DMS114 treated with DMSO at 0.1 percent for 48 hours (cell line): Measurements from ENCODE around the gene TNS1.

Source experiments
- DNase-seq: peaks from one replicate; lab custom pipeline; 2025; ENCODE audit not compliant: unreplicated experiment; lab: John Stamatoyannopoulos, UW

TNS1 gene

DNA sequence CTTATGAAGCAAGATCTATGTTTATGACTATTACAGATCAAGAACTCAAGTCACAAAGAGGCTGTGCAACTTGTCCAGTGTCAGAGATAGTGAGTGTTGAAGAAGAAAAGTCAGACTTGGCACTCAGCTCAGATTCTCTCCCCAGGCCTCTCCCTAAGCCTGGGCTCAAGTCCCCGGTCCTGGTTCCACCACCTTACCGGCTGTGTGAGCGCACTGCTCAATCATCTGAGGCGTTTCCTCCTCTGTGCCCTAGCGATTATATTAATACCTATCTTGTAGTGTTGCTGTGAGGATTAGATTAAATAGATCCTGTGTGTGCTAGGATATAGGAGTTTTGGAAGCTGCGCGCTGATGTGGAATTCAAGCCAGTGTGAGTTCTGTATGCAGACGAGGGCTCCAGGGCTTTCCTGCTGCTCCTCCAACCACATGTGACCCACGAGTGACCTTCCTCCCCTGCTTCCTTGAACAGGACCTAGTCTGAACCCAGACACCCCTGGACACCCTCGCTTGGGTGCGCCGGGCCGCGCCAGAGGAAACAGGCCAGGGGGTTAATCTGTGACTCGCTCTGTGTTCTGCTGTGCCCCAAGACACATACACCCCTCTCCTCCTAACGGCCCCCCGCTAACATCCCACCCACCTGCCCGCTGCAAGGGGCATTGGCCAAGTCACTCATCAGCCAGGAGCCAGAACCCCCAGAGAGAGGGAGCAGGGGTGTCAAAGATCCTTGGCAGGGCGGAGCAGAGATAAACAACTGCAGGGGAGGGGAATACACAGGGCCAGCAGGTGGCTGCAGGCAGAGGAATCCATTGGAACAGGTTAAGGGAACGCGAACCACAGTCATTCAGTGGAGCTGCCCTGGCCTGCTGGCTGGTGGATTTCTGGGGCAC, 38.3 kb downstream of the TNS1 start:
- no peak for DNase-seq

DNA sequence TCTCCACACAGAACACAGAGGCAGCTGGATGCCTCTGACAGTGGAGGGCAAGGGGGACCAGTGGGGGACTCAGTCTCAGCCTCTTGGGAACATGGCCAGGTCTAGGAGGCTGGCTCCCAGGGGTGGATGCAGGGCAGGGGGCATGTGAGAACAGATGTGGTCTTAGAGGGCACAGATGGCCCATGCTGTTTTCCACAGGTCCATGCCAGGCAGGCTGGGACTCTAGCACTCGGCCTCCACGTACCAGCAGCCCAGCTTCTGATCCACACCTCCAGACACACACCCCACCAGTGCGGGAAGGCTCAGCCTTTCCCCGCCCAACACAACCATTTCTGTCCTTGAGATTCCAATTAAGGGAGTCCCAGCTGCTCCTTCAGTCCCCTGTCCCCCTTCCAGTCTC, 42.4 kb downstream of the TNS1 start:
- DNase-seq, result no peak

DNA sequence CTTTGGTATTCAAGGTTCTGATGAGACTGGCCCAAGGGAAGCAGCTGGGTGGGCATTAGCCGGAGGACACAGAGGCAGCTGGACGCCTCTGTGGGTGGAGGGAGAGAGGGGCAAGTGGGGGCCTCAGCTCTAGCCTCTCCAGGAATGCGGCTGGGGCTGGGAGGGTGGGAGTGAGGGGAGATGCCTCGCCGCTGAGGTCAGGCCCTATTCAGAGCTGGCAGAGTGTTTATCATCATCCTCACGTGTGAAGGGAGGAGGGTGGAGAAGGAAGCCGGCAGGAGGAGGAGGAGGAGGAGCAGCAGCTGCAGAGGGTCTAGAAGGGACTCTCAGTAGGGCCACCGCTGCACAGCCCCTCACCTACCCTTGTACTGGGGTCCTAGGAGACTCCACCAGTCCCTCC, 43.1 kb downstream of the TNS1 start:
- DNase-seq, result no peak

DNA sequence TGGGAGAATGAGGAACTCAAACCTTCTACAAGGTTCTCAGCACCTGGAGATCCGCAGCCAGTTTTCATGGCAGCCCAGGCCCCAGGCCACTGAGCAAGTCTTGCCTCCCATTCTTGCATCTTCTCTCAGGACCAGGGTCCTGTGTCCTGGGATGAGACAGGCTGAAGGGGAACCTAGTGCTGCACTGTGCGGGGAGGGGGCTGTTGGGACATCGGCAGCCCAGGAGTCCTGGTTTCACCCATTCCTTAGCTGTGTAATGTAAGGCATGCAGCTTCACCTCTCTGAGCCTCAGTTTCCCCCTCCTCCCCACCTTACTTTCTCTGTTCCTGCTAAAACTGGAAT, 43.9 kb downstream of the TNS1 start:
- no peak for DNase-seq

DNA sequence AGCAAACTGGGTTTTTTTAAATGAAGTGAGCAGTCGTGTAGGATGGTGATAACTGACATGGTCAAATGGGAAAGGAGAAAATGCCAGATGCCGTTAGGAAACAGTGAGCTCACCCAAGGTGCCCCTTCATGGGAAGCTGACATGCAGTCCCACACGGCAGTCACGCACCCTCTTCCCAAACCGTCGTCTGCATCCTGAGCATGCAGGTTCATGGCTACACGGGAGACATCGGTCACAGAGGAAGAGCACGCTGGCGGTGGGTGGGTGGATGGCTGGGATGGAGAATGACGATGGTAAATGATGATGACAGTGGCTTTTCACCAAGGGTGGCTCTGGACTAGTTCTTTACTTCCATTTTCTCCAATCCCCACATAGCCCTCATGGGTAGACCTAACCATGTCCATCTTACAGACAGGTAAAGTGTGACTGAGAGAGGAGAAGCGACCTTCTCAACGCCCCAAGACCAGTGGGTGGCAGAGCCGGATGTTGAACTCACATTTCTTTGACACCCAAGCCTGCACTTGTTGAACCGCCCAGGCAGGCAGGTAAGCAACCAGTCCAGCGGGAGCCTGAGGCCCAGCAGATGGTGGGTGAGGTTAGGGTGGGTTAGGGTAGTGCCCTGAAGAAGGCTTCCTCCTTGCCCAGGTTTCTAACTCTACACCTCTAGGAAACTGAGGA, 44.5 kb downstream of the TNS1 start:
- DNase-seq, result no peak

DNA sequence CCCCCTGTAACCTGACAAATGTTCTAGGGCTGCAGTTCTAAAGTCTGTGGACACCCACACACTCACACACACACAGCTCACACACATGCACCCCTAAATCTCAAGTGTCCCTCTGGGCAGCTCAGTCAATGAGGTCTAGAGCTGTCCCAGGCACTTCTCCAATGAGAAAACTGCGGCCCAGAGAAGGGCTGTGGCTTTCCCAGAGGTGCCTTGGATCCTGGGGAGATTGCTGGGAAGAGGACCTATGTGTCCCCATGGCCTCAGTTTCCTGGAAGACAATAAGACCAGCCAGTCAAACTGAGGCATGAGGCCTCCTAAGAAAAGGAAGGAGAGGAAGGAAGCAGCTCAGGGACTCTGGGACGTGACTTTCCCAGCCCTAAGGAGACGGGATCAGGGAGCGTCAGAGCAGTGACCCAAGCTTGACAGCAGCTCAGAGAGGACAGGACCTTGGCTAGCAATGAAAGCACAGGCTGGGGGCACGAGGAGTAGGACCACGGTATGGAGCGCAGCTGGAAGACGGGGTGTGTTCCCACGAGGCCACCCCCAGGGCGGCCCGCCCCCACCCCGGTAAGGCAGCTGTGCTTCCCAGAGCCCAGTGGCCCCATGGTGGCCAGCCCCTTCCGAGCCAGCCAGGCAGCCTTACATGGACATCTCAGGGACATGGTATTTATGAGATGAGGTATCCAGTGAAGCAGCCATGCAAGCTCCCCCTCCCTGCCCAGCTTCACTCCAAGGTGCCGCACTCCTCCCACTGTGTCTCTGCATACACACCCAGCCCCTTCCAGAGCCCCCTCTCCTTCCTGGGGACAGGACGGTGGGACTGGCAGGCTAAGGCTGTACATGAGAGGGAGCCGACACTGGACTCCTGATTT, 46.0 kb downstream of the TNS1 start:
- no peak for DNase-seq

DNA sequence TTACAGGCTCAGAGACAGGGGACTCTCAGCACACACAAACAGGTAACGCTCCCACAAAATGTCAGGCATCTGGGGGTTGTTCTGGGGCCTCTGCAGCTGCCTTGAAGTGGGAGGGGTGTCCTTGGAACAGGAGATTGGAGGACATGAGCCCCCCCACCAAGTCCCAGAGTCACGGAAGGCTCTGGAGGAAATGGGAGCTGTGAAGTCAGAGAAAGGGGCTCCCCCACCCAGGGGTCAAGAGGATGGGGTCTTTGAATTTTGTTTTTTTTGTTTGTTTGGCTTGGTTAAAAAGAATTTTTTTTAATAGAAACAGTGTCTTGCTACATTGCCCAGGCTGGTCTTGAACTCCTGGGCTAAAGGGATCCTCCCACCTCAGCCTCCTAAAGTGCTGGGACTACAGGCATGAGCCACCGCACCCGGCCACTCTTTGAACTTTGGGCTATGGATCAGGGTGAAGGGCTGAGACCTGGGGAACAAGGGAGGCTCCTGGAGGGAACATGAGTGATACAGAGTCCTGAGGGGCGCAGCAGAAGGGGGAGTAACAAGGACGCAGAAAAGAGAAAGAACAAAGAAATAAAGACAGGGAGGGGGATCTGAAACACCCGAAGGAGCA, 46.8 kb downstream of the TNS1 start:
- no peak for DNase-seq

DNA sequence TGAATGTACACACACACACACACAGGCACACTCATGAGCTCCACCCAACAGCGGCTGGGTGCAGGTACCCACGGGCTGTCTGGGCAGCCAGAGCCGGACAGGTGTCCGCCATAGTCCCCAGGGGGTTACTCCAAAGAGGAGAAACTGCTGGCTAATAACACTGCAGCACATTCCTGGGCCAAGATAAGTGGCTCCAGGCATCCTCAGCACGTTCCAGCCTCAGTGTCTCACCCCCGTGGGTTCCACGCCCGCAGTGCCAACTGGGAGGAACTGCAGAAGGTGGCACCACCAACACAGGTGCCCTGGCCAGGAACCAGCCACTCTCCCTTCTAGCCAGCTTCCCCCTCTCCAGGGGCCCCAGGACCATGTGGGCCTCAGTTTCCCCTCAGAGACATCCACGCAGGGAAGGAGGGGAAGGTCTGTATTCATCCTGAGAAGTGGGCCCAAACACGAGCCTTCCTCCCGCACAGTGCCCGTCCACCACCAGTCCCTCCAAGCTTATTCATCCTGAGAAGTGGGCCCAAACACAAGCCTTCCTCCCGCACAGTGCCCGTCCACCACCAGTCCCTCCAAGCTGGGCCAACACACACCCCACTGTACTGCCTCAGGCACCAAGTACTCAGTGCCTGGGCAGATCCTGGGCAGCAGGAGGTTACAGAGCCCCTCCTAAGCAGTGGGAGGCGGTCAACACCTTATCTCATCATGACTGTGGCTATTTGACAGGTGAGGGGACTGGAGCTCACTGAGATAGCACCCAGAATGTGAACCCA, 47.6 kb downstream of the TNS1 start:
- DNase-seq, result no peak

DNA sequence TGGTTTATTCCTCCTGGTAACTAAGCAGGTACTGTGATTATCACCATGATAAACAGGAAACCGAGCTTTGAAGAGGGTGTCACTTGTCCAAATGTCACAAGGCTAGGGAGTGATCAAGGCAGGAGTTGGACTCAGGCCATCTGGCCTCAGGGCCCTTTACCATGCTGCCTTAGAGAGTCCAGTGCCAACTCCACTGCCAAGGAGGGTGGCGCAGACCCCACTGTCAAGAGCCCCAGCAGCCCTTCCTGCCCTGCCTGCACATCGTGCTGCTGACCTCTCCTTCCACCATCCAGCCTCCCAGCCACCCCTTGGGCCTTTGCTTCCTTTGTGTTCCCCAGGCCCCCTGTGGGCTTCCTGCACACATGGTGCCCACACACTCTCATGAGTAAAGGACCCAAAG, 48.3 kb downstream of the TNS1 start:
- no peak for DNase-seq

DNA sequence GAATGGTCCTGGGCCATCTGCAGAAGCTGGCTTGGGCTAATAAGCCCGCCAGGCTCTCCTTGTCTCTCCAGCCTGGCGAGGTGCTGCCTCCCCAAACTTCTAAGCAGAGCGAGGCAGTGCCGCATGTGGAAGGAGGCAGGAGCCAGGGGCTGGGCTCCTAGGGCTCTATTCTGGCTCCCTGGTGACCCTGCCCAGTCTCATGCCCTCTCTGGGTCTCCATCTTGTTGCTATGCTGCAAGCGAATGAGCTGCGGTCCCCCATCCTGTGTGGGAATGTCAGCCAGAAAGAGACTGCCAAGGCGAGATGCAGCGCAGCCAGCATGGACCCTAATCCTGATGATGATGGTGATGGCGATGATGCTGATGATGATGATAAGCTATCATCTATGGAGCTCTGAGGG, 48.7 kb downstream of the TNS1 start:
- no peak for DNase-seq

DNA sequence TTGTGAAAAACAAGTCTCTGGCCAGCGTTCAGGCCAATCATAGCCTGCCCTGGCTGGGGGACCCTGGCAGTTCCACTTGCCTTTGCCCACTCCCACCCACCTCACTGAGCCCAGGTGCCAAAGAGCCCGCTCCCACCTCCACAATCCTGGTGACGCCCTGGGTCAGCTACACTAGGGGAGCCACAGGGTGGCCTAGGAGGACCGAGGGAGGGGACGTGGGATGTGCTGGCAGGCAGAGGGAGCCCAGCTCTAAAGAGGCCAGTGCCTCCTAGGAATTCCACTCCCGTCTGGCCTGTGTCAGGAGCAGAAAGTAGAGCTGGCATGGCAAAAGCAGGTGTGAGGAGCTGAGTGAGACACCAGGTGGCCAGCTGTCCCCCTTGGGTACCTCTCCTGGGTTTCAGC, 49.3 kb downstream of the TNS1 start:
- no peak for DNase-seq

DNA sequence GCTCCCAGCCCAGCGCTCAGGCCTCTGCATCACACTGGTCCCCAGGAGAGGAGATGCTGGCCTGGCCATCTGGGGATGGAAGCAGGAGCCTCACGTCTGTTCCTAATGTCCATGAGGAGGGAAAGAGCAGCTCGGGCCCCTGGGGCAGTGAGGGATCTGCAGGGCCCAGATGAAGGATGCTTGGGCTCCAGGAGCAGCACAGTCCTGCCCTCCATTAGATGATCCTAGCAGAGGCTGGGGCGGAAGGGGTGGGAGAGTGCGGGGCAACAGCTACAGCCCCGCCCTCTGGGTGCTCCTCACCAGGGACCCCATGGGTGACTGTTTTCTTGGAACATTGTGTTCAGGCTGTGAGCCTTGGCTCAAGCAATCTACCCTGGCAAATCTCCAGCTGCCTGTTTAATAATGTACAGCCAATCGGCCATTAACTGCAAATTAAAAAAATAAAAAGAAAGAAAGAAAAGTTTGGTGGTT, 49.7 kb downstream of the TNS1 start:
- no peak for DNase-seq

DNA sequence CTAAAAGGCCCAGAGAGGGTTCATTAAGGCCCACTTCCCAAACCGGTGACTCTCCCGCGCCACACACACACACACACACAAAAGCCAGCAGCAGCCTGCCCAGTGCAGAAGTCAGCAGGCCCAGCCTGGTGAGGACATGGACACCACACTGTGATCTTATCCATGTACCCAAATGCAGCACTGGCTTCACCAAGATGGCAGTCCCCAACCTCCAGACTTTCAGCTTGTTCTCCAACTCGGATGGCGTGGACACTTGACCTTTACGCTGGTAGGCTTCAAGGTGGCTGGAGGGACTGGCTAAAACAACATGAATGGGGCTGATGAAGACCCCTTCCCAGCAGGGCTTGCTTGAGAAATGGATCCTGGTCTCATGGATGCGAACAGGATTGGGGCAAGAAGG, 50.4 kb downstream of the TNS1 start:
- no peak for DNase-seq

DNA sequence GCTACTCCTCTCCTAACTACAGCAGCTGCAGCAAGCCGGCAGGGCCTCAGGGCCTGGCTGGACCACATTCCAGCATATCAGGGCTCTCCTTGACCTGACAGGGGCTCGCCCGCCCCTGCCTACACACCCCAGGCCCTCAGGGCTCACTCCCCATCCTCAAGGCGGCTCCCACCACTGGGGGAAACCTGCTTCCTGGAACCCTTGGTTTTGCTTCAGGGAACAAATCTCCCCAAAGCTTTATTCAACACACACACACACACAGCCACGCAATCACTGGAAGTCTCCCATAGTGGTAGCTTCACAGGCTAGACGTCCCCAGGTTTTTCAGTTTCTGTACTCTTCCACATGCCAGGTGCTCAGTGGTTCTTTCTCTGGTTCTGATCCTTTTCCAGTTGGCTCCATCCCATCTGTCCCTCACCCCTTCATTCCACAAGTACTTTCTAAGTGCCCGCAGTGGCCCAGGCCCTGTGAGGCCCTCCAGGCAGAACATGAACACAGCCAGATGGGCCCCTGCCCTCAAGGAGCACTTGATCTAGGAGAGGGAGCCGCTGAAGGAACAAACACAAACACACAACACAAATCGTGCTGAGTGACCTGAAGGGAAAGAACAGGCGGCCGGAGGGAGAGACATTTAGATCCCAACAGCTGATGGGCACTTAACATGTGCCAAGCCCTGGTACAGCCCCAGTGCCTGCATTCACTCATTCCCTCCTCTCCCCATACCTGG, 51.1 kb downstream of the TNS1 start:
- DNase-seq, result no peak

DNA sequence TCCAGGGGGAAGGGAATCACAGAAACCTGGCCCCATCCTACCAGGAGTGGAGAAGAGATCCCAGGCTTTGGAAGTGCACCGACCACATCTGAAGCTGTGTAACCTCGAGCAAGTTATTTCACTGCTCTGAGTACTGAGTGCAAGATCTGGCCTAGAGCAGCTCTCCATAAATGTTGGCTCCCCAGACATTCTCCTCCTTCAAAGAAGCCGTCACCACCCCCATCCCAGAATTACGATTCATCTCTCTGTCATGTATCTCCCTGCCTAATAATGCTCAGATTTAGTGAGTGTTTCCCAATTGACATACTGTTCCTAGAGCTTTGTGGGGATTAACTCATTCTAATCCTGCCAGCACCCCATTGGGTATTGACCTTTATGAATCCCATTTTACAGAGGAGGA, 51.7 kb downstream of the TNS1 start:
- DNase-seq, result no peak

DNA sequence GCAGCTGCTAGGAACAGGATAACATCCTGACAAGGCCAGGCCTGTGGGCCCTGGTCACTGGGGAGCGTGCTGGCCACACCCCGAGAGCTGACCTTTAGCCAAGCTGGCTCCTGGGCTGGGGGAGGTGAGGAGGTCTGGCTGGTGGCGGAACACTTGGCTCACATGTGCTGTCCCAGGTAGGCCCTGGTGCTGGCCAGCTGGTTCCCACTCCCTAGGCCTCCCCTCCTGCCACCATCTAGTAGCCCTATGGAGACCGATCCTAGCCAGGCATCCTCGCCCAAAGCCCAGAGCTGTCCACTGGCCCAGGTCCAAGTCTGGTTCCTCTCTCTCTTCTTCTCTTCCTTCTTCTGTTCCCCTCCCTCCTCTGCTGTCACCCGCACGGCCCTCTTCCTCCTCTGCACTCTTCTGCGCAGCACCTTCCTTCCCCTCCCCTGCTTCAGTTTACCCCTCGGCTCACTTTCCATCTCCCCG, 52.4 kb downstream of the TNS1 start:
- no peak for DNase-seq

DNA sequence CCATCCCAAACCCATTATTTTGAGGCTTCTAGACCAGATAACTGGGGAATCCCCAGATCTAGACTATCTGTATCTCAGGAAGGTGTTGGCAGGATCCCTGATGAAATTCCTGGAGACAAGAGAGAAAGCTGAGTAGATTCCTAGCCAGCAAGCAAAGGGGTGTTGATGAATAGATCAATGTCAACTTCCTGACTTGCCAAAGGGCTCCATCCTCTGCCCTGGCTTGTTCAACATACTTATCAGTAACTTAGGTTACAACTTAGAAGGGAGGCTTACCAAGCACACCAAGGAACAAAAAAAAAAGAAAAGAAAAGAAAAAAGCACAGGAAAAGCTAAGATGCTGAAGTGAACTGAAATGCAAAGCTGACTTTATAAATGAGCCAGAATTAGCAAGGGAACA, 53.3 kb downstream of the TNS1 start:
- no peak for DNase-seq

DNA sequence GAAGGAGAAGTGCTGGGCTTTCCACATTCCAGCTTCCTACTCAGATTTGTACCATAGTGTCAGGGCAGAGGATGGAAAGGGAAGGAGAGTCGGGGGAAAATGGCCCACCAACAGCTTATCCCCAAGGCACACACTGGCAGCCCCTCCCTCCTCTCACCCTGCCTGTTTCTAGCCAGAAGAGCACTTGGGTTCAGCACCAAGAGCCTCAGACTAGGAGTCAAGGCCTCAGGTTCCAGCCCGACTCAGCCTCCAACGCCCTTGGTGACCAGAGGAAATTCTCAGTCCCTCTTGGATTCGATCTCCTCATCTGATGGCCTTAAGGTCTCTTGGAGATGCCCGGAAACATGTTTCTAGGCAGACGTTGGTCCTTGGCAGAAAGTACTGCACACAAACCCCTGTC, 53.9 kb downstream of the TNS1 start:
- DNase-seq, result no peak

DNA sequence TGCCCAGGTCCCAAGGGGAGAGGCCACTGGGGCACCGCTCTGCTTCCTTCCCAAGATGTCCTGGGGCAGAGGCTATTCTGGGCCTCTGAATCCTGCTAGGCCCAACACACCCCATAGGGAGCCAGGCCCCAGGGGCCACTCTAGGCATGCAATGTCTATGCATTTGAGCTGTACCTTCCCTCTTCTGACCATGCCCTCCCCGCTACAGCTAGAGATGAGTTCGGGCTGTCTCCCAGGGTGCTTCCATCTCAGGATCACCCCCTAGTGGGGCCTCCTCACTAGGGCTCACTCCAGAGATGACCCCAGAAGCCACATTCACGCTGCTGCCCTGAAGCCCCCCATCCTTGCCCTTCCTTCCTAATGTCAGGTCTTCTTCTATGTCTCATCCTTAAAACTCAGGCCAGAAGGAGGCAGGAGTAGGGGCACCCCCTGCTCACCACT, 54.4 kb downstream of the TNS1 start:
- DNase-seq, result no peak
